Liver (tissue), 3 donors: ENCODE measurements around the gene SYNGR1.

Experiments
- ATF3 ChIP-seq: IDR thresholded peaks from 2 replicates; pipeline ENCODE4 v1.6.1; 2016; ENCODE audit warnings: antibody characterized with exemption
- CTCF ChIP-seq: fragments of 150-350 bp; IDR thresholded peaks from 2 replicates; pipeline ENCODE4 v1.5.1; 2017; ENCODE audit warnings: improper control_type of control experiment, low read depth, low read length; ENCODE audit not compliant: missing input control
- EGR1 ChIP-seq, 2 donors: IDR thresholded peaks; 2 replicates each; pipeline ENCODE4 v1.6.1; 2016 to 2018; ENCODE audit warnings: antibody characterized with exemption in 2 of 2, low read depth in 2 of 2
- RAD21 ChIP-seq, 2 donors: IDR thresholded peaks; 2 replicates each; pipeline ENCODE4 v1.6.1; 2016; ENCODE audit warnings: antibody characterized with exemption in 2 of 2, mild to moderate bottlenecking in 2 of 2
- donor health status: healthy.
- donor health status: healthy.

- TF ChIP-seq EGR1 (IDR thresholded peaks at IDR 0.05; ENCODE audit: low read depth in 2 of 2) (no peak), CTCF (no peak), RAD21 (IDR thresholded peaks at IDR 0.05) (no peak), ATF3 (no peak)
Observed at GRCh38 chr22:39369186-39369585, 19.4 kb downstream of the SYNGR1 start.
